ENCODE data around the gene ABCB9. TPM values are rescaled to one million over a fixed set of nuclear protein-coding genes. Genes with fewer than 3 reads are reported as not detected.
A peak's percentile ranks its signal among the peaks of the same experiment; 100 is the strongest.

The ABCB9 gene
- total and polyA plus RNA-seq, 5 donors: 5.2 to 7.0 (median 6.3) TPM

- Histone ChIP-seq H3K4me3 (ENCODE audit: low read length) (peak within 1 kb of the TSS; percentile 87), H3K27me3 (ENCODE audit: control insufficient read depth, insufficient read depth) (no peaks in the 10 kb centered on the region), H3K4me1 (ENCODE audit: control insufficient read depth, insufficient read depth, low read length) (no peaks in the 10 kb centered on the region), H3K9me3 (ENCODE audit: control insufficient read depth, low read length) (no peaks in the 10 kb centered on the region), H3K27ac (ENCODE audit: low read length) (peak within 1 kb of the TSS; percentile 91)
- DNase-seq: peak; percentile 93 to 97 (median 97)
- intact Hi-C loops (cut with DNase I): loop anchor here in 1 of 4 donors (5.0 kb wide), 1 partner anchor 257 kb away; the partner anchor contains the start of genes MPHOSPH9 and MTRFR
- peak; percentile 93 to 94 for ATAC-seq
- WGBS: under 1% methylated on average over 66 of the region's 66 CpGs
Measured at GRCh38 chr12:122974892-122975789, 8.9 kb upstream of the ABCB9 start, which contains the start of gene OGFOD2. OGFOD2 (plus strand) TSS chr12:122975244; CDS start chr12:122975252, 8 bp downstream.

- intact Hi-C loops (cut with DNase I): no loop called here
- Histone ChIP-seq H3K27me3 (ENCODE audit: control insufficient read depth, insufficient read depth) (no peaks in the 10 kb centered on the region), H3K9me3 (ENCODE audit: control insufficient read depth, low read length) (no peaks in the 10 kb centered on the region), H3K4me3 (ENCODE audit: low read length) (peak overlapping the region; percentile 87), H3K4me1 (ENCODE audit: control insufficient read depth, insufficient read depth, low read length) (no peaks in the 10 kb centered on the region), H3K27ac (ENCODE audit: low read length) (peak overlapping the region; percentile 91)
- under 1% methylated on average over 32 of the region's 32 CpGs for WGBS
- peak; percentile 95 to 96 for ATAC-seq
- peak; percentile 98 to 99 (median 99) for DNase-seq
Measured at GRCh38 chr12:122974274-122974891, 8.1 kb upstream of the ABCB9 start.

- no peaks in the 10 kb centered on the region for H3K27me3 ChIP-seq (ENCODE audit: control insufficient read depth, insufficient read depth)
- no peak for ATAC-seq
- no peak overlapping the region for H3K4me3 ChIP-seq (ENCODE audit: low read length)
- intact Hi-C loops (cut with DNase I): no loop called here
- WGBS: 51% methylated on average over 4 of the region's 4 CpGs
- DNase-seq: no peak
- H3K4me1 ChIP-seq (ENCODE audit: control insufficient read depth, insufficient read depth, low read length): peaks cover 2% of the 10 kb centered on the region
- no peaks in the 10 kb centered on the region for H3K9me3 ChIP-seq (ENCODE audit: control insufficient read depth, low read length)
- no peak overlapping the region for H3K27ac ChIP-seq (ENCODE audit: low read length)
Measured at GRCh38 chr12:122969676-122970075, 3.4 kb upstream of the ABCB9 start.

GRCh38 chr12:122968104-122968503 lies 1.8 kb upstream of the ABCB9 start:
- H3K27ac ChIP-seq (ENCODE audit: low read length): no peak overlapping the region
- no peak for ATAC-seq
- H3K27me3 ChIP-seq (ENCODE audit: control insufficient read depth, insufficient read depth): no peaks in the 10 kb centered on the region
- no peaks in the 10 kb centered on the region for H3K9me3 ChIP-seq (ENCODE audit: control insufficient read depth, low read length)
- DNase-seq: no peak
- H3K4me1 ChIP-seq (ENCODE audit: control insufficient read depth, insufficient read depth, low read length): peaks cover 2% of the 10 kb centered on the region
- H3K4me3 ChIP-seq (ENCODE audit: low read length): no peak overlapping the region
- intact Hi-C loops (cut with DNase I): no loop called here
- WGBS: 83% methylated on average over 2 of the region's 2 CpGs

GRCh38 chr12:122966743-122967550 lies 684 bp upstream of the ABCB9 start:
- H3K4me1 ChIP-seq (ENCODE audit: control insufficient read depth, insufficient read depth, low read length): peaks cover 2% of the 10 kb centered on the region
- no peaks in the 10 kb centered on the region for H3K9me3 ChIP-seq (ENCODE audit: control insufficient read depth, low read length)
- DNase-seq: no peak
- H3K4me3 ChIP-seq (ENCODE audit: low read length): no peak overlapping the region
- H3K27ac ChIP-seq (ENCODE audit: low read length): no peak overlapping the region
- ATAC-seq: no peak
- intact Hi-C loops (cut with DNase I): no loop called here
- WGBS: 53% methylated on average over 15 of the region's 15 CpGs
- H3K27me3 ChIP-seq (ENCODE audit: control insufficient read depth, insufficient read depth): no peaks in the 10 kb centered on the region

GRCh38 chr12:122965321-122965751 lies 927 bp downstream of the ABCB9 start:
- DNase-seq (no peak), ATAC-seq (peak in 1 of 2 donors; percentile 4)
- H3K27me3 ChIP-seq (ENCODE audit: control insufficient read depth, insufficient read depth): no peaks in the 10 kb centered on the region
- intact Hi-C loops (cut with DNase I): no loop called here
- no peak overlapping the region for H3K27ac ChIP-seq (ENCODE audit: low read length)
- H3K4me1 ChIP-seq (ENCODE audit: control insufficient read depth, insufficient read depth, low read length): peaks cover 2% of the 10 kb centered on the region
- peak overlapping the region; percentile 56 for H3K4me3 ChIP-seq (ENCODE audit: low read length)
- no peaks in the 10 kb centered on the region for H3K9me3 ChIP-seq (ENCODE audit: control insufficient read depth, low read length)
- 44% methylated on average over 12 of the region's 12 CpGs for WGBS

- 81% methylated on average over 19 of the region's 19 CpGs for WGBS
- Histone ChIP-seq H3K4me3 (ENCODE audit: low read length) (no peak overlapping the region), H3K4me1 (ENCODE audit: control insufficient read depth, insufficient read depth, low read length) (peaks cover 2% of the 10 kb centered on the region), H3K9me3 (ENCODE audit: control insufficient read depth, low read length) (no peaks in the 10 kb centered on the region), H3K27ac (ENCODE audit: low read length) (no peak overlapping the region), H3K27me3 (ENCODE audit: control insufficient read depth, insufficient read depth) (no peaks in the 10 kb centered on the region)
- intact Hi-C loops (cut with DNase I): no loop called here
- ATAC-seq (no peak), DNase-seq (no peak)
Measured at GRCh38 chr12:122964439-122965257, 1.6 kb downstream of the ABCB9 start.

GRCh38 chr12:122963941-122964265 lies 2.4 kb downstream of the ABCB9 start:
- Histone ChIP-seq H3K27me3 (ENCODE audit: control insufficient read depth, insufficient read depth) (no peaks in the 10 kb centered on the region), H3K4me1 (ENCODE audit: control insufficient read depth, insufficient read depth, low read length) (peaks cover 2% of the 10 kb centered on the region), H3K27ac (ENCODE audit: low read length) (no peak overlapping the region), H3K4me3 (ENCODE audit: low read length) (no peak overlapping the region), H3K9me3 (ENCODE audit: control insufficient read depth, low read length) (no peaks in the 10 kb centered on the region)
- DNase-seq (peak in 2 of 3 donors; percentile 81 to 83), ATAC-seq (no peak)
- 38% methylated on average over 8 of the region's 8 CpGs for WGBS
- intact Hi-C loops (cut with DNase I): no loop called here

GRCh38 chr12:122961531-122962329 lies 4.5 kb downstream of the ABCB9 start:
- ATAC-seq: no peak
- H3K4me1 ChIP-seq (ENCODE audit: control insufficient read depth, insufficient read depth, low read length): peaks cover 2% of the 10 kb centered on the region
- no peak overlapping the region for H3K4me3 ChIP-seq (ENCODE audit: low read length)
- H3K27ac ChIP-seq (ENCODE audit: low read length): peak overlapping the region; percentile 43
- H3K27me3 ChIP-seq (ENCODE audit: control insufficient read depth, insufficient read depth): no peaks in the 10 kb centered on the region
- DNase-seq: no peak
- 74% methylated on average over 10 of the region's 10 CpGs for WGBS
- no peaks in the 10 kb centered on the region for H3K9me3 ChIP-seq (ENCODE audit: control insufficient read depth, low read length)
- intact Hi-C loops (cut with DNase I): no loop called here

- H3K4me3 ChIP-seq (ENCODE audit: low read length): no peak overlapping the region
- H3K27me3 ChIP-seq (ENCODE audit: control insufficient read depth, insufficient read depth): no peaks in the 10 kb centered on the region
- intact Hi-C loops (cut with DNase I): no loop called here
- H3K9me3 ChIP-seq (ENCODE audit: control insufficient read depth, low read length): no peaks in the 10 kb centered on the region
- ATAC-seq: no peak
- no peaks in the 10 kb centered on the region for H3K4me1 ChIP-seq (ENCODE audit: control insufficient read depth, insufficient read depth, low read length)
- WGBS: 98% methylated on average over 8 of the region's 8 CpGs
- no peak overlapping the region for H3K27ac ChIP-seq (ENCODE audit: low read length)
- peak in 1 of 3 donors; percentile 30 for DNase-seq
Measured at GRCh38 chr12:122960193-122960569, 6.1 kb downstream of the ABCB9 start.

Measured in right cardiac atrium (tissue), 5 donors.